ENCODE measurements around the gene CNTLN.
"Not testable (repeated sequence)": the region's sequence is repeated elsewhere in the genome, so short reads cannot be mapped to it uniquely, and the experiment has no call there.

The CNTLN gene

DNA sequence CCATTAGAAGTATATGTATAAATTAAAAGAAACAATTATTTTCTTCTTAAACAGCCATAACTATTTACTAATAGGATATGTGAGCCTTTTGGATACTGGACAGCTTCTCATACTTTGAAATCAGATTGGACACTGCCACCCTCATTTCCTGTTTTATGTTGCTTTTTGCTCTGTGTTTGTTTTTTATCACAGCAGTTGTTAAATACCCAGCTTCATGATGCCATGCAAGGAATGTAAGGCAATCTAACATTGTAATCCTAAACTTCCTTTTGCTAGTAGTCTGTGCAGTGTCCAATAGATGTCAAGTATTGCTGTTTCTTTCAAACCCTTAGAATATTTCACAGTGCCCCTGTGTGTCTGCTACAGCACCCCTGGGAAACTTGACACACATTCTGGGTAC, 56.2 kb downstream of the CNTLN start:
- peak; percentile 55 for DNase-seq (ENCODE audit: low read depth)

DNA sequence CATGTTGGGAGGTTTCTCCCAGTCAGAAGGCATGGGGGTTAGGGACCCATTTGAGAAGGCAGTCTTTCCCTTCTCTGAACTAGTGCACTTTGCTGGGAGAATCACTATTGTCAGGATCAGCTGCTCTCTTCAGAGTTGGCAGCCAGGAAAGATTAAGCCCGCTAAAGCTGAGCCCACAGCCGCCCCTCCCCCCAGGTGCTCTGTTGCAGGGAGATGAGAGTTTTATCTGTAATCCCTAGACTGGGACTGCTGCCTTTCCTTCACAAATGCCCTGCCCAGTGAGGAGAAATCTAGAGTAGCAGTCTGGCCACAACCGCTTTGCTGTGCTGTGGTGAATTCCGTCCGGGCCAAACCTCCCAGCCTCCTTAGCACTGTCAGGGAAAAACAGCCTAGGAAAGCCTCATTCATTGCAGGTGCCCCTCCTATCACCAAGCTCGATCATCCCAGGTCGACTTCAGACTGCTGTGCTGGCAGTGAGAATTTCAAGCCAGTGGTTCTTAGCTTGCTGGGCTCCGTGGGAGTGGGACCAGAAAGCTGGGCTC, 69.8 kb downstream of the CNTLN start:
- no peak for DNase-seq (ENCODE audit: low read depth)

DNA sequence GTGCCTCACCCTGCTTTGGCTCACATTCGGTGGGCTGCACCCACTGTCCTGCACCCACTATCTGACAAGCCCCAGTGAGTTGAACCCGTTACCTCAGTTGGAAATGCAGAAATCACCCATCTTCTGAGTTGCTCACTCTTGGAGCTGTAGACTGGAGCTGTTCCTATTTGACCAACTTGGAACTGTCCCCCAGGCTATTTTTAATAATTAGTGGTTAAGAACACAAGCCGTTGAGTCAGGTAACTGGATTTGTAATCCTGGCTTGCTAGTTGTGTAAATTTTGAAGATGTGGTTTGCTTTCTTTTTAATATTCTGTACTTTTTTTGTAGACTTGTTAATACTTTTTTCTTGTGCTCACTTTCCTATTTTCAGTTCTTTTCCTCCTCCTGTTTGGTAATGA, 81.2 kb downstream of the CNTLN start:
- no peak for DNase-seq (ENCODE audit: low read depth)

DNA sequence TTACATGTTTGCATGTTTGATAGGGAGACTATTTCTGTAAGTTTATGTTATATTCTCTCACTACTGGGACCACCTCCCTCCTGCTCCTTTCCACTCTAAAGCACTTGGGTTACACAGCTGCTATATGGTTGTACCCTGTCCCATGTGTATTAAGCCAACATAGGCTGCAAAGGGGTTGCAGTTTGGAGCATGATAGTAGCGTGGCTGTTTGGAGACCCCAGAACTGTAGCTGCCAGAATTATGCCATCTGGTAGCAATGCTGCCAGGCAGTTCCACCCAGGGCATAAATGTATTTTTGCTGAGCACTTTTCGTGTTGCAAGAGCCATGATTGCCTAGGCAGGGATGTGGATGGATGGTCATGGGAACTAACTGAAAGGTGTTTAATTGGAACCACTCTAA, 81.8 kb downstream of the CNTLN start:
- DNase-seq (ENCODE audit: low read depth): no peak

DNA sequence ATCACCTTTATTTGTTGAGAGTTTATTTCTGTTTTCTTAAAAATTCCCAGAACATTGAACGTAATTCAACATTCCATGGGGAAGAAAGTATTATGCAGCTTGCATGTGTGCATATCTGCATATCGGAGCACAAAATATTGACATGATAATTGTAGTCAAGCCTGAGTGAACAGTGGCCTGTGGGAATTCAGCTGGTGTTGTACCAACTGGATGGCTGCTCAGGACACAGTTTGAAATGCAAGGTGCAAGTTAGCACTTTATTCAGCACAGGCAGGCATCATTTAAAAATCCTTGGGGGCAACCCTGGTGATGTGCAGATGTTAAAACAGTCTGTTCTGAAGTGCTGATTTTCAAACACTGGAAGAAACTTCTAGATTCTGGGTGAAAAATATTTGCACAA, 82.4 kb downstream of the CNTLN start:
- no peak for DNase-seq (ENCODE audit: low read depth)

DNA sequence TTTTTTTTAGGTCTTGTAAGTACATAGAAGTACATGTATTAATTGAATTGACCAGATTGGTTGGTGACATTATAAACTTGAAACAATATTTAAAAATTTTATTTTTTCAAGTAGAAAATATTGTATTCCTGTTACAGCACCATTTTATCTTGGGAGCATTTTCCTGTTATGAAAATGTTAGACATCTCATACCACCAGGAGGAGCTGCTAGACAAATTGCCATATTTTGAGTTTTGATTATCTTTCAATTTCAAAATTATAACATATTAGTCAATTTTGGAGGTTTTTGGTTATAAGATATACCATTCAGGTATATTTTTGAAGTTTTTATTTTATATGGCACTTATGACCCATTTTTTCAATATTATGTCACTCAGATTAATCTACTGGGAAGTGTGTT, 84.4 kb downstream of the CNTLN start:
- peak; percentile 31 for DNase-seq (ENCODE audit: low read depth)

DNA sequence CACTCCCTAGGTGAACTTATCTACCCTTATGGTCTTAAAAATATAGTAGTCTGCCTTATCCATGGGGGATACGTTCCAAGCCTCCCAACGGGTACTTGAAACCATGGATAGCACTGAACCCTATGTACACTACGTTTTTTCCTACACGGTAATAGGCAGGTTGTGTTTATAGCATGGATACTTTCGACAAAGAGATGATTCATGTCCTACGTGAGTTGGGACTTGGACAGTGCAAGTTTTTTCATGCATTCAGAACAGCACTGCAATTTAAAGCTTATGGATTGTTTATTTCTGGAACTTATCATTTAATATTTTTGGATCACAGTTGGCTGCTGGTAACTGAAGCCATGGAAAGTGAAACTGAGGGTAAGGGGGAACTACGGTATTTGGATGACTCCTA, 88.1 kb downstream of the CNTLN start:
- DNase-seq (ENCODE audit: low read depth): peak; percentile 24

DNA sequence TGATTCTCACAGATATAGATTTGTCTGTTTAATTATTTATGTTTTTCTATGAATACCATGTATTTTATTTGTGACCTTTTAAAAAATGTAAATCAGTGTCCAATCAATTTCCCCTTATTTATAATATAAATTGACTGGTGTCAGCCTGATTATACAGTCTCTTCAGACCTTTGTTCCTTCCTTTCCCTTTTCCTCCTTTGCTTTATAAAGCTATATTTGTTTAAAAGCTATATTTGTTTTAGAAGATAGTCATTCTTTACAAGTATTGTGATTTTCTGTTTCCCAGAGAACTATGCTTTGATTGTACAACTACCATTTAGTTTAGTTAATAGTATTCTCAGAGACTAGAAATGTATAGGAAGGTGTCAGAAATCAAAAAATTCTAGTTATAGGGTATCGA, 90.6 kb downstream of the CNTLN start:
- DNase-seq (ENCODE audit: low read depth): no peak

DNA sequence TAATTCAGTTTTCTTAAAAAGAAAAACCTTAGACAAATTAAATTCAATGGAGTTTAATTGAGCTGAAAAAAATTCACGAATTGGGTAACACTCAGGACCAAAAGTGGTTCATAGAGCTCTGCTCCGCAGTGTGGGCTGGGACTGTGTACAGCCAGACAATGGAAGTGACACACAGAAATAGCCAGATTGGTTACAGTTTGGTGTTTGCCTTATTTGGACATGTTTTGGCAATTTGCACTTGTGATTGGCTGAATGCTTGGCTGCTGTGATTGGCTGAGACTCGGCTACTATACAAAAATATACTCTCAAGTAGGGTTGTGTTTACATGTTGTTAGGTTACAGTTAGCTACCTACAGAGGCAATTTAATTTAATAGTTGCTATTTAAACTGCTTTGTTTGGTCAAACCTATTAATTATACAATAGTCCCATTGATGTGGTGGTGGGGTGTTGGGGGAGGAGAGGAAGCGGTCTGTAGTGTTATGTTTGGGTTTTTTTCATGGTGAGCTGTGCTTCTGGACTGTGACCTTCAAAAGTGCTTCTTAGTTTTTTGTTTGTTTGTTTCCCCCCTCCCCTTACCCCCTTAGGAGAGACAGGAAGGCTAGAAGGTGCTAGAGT, 95.2 kb downstream of the CNTLN start:
- DNase-seq (ENCODE audit: low read depth): no peak

DNA sequence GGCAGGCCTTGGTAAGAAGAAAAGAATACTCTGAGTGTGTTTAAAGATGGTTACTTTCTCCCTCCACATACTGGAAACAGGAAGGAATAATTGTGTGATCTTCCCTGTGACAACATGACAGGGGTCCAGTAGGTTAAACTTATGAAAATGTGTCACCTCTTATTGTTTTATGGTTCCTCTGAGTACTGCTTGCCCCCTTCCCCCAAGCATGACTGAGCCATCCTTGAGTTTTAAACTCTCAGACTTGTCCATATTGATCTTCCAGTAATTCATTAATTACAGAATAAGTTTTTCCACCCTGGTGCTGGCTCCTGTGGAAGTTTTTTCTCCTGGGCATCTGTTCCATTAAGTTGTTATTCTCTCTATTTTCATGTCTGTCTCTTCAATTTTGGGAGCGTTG, 95.8 kb downstream of the CNTLN start:
- DNase-seq (ENCODE audit: low read depth): no peak

DNA sequence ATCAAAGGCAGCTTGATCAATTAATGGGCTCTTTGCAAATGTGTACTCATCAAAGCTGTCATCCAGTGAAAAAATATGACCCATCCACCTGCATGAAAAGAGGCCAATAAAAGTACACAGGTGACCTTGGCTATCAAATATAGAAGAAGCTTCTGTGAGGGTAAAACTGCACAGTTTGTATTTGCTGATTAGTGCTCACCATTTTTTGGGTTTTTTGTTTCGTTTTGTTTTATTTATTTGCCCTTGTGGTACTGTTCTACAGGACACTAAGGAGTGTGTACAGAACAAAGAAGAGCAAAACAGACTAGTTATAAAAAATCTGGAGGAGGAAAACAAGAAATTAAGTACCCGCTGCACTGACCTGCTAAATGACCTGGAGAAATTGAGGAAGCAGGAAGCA, 101.3 kb downstream of the CNTLN start:
- no peak for DNase-seq (ENCODE audit: low read depth)

DNA sequence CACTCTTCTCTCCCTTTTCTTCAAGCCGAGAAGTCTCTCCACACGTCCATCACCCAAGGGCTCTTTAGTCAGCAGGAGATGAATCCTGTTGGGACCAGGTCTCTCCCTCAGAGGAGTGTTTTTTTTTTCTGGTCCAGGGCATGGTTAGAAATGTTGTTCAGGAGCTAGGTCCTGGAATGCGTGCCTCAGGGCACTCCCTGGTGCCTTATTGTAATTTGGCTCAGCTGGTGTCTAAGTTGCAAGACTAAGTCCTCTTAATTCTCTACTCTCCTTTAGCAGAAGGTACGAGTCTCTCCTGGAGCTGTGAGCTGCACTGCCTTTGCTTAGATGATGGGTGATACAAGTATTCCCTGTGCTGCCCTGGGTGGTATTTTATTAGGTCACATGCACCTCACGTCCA, 111.9 kb downstream of the CNTLN start:
- no peak for DNase-seq (ENCODE audit: low read depth)

DNA sequence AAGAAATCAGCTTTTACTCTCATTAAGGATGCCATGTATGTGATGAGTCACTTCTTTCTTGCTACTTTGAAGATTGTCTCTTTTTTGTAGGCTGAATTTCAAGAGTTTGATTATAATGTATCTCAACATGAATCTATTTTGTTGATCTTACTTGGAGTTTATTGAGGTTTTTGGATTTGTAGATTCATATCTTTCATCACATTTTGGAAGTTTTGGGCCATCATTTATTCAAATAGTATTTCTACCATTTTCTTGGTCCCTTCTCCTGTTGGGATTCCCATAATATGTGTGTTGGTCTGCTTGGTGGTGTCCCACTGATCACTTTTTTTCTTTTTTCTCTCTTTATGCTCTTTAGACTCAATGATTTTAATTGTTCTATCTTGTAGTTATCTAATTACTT, 116.3 kb downstream of the CNTLN start:
- DNase-seq (ENCODE audit: low read depth): no peak

DNA sequence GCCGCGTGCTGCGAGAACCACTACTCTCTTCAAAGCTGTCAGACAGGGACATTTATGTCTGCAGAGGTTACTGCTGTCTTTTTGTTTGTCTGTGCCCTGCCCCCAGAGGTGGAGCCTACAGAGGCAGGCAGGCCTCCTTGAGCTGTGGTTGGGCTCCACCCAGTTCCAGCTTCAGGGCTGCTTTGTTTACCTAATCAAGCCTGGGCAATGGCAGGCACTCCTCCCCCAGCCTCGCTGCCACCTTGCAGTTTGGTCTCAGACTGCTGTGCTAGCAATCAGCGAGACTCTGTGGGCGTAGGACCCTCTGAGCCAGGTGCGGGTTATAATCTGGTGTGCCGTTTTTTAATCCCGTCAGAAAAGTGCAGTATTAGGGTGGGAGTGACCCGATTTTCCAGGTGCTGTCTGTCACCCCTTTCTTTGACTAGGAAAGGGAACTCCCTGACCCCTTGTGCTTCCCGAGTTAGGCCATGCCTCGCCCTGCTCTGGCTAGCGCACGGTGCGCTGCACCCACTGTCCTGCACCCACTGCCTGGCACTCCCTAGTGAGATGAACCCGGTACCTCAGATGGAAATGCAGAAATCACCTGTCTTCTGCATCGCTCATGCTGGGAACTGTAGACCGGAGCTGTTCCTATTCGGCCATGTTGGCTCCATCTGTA, 133.8 kb downstream of the CNTLN start:
- DNase-seq (ENCODE audit: low read depth): not testable (repeated sequence)

DNA sequence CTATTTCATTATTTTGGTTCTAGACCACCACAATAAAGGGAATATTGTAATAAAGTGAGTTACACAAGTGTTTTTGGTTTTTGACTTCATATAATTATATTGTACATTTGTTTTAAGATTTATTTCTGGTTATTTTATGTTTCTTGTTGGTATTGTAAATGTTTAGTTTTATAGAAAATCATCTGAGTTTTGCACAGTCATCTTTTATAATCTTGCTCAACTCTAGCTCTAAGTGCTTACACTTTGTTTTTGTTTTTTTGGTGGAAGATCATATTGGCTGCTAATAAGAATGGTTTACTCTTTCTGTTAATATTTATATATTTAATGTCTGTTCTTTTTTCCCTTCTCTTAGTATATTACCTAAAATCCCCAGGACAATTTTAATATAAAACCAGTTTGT, 135.0 kb downstream of the CNTLN start:
- no peak for DNase-seq (ENCODE audit: low read depth)

DNA sequence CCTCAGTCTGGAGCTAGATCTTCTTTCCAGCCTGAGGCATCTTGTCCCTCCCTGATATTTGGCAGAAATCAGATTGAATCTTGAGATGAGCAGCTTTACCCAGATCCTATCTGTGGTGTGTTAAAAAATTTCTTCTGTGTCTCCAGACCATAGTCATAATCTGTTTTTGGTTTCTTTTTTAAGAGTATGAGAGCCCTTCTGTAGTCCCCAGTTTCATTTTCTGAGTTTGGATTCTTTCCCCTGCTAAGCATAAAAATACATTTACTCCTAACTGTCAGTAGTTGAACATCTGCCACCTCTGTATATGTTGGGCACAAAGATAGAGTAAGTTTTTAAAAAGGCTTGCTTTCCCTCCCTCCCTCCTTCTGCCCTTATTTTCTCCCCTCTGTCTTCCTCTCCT, 137.7 kb downstream of the CNTLN start:
- no peak for DNase-seq (ENCODE audit: low read depth)

DNA sequence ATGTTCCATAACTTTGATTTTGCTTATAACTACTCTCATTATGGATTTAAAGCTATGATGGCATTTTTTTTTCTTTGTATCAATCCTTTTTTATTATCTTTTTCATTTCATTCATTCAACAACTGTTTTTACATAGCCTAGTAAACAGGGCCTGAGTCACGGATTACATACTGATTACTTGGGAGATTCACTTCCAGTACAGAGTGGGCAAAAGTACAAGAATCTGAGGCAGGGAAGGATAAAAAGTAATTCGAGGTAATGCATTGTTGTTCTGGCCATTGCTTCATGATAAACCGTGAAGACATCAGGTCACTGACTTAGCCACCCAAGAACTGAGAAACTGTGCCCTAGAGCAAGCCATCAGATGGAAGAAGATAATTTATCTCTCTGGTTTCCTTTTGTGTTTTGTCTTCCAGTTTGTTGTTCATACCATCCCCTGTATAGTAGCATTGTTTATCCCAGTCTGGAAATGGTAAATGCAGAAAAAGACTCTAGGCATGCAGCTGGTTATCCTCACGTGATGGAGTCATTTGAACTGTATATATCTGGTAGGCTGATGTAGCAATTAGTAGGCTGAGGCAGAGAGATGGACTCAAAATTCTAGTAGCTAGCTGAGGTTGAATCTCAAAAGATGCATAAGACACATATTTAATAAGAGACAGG, 145.6 kb downstream of the CNTLN start:
- DNase-seq (ENCODE audit: low read depth): peak; percentile 84

DNA sequence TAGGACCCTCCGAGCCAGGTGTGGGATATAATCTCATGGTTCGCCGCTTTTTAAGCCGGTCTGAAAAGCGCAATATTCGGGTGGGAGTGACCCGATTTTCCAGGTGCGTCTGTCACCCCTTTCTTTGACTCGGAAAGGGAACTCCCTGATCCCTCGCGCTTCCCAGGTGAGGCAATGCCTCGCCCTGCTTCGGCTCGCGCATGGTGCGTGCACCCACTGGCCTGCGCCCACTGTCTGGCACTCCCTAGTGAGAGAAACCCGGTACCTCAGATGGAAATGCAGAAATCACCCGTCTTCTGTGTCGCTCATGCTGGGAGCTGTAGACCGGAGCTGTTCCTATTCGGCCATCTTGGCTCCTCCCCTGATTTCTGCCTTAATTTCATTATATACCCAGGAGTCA, 155.8 kb downstream of the CNTLN start:
- DNase-seq (ENCODE audit: low read depth): not testable (repeated sequence)

DNA sequence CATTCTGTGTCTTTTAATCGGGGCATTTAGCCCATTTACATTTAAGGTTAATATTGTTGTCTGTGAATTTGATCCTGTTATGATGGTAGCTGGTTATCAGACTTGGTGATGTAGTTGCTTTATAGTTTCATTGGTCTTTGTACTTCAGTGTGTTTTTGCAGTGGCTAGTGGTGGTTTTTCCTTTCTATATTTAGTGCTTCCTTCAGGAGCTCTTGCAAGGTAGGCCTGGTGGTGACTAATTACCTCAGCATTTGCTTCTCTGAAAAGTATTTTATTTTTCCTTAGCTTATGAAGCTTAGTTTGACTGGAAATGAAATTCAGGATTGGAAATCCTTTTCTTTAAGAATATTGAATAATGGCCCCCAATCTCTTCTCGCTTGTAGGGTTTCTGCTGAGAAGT, 156.9 kb downstream of the CNTLN start:
- DNase-seq (ENCODE audit: low read depth): peak; percentile 76

DNA sequence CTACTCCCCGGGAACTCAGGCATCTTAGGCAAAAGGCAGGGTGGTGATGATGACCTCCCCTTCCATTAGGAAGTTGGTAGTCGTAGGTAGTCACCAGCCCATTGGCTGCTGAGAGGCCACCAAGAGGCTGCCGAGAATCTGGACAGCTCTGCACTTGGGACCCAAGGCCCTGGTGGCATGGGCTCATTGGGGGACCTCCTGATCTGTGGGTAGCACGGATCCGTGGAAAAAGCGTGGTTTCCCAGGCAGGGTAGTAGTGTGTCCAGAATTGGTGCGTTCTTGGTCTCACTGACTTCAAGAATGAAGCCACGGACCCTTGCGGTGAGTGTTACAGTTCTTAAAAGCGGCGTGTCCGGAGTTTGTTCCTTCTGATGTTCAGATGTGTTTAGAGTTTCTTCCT, 158.8 kb downstream of the CNTLN start:
- DNase-seq (ENCODE audit: low read depth): no peak

DNA sequence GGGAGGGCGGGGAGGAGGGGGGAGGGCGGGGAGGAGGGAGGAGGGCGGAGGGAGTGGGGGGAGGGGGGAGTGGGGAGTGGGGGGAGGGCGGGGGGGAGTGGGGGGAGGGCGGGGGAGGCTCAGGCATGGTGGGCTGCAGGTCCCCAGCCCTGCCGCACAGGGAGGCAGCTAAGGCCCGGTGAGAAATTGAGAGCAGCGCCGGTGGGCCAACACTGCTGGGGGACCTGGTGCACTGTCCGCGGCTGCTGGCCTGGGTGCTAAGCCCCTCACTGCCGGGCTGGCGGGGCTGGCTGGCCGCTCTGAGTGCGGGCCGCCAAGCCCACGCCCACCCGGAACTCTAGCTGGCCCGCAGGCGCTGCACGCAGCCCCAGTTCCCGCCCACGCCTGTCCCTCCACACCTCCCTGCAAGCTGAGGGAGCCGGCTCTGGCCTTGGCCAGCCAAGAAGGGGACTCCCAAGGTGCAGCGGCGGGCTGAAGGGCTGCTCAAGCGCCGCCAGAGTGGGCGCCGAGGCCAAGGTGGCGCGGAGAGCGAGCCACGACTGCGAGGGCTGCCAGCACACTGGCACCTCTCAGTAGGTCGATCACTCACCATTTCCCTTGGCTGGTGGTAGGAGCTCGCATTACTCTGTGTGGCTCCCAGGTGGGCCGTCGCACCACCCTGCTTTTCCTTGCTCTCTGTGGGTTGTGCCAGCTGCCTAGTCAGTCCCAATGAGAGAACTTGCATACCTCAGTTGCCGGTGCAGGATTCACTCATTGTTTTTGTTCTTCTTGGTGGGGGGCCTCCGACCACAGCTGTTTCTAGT, 160.2 kb downstream of the CNTLN start:
- DNase-seq (ENCODE audit: low read depth): no peak

DNA sequence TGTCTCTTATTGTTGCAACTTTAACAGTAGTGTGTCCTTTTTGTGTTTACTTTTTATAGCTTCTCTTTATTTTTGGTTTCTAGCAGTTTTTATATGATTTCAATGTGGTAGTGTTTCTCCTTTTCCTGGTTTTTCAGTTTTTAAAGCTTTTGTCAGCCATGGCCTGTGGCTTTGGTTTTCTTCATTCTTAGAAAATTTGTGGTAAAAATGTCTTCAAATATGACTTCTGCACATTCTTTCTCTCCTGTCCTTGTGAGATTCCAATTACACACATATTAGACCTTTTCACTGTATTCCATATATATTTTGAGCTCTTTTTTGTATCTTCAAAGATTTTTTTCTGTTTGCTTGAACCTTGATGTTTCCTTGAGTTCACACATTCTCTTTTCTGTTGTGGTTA, 180.5 kb downstream of the CNTLN start:
- DNase-seq (ENCODE audit: low read depth): peak; percentile 32

Measured in iris pigment epithelial cell (primary cell).